Stomach (tissue), 9 donors: Measurements from ENCODE around the gene EID2B. TPM values are rescaled to one million over a fixed set of nuclear protein-coding genes. Genes with fewer than 3 reads are reported as not detected.

Experiments
- DNase-seq, 2 donors: peaks; one replicate each; pipeline versions ENCODE4 v3.0.0 to v3.0.0-alpha.2; 2013 to 2019
- H3K27ac ChIP-seq, 5 donors: fragments of 200-600 bp in 4 of 5; sonication (generic) in 4 of 5; one replicate each; pipeline ENCODE4 v1.5.1; 2013 to 2019; ENCODE audit warnings: mild to moderate bottlenecking in 1 of 5, moderate library complexity in 1 of 5
- H3K27me3 ChIP-seq, 3 donors: fragments of 200-600 bp; sonication (generic); one replicate each; pipeline ENCODE4 v1.5.1; 2017 to 2019; ENCODE audit warnings: mixed run types in 1 of 3
- H3K36me3 ChIP-seq, 4 donors: fragments of 200-600 bp; sonication (generic); 1 replicate in 3 of 4; 2 replicates in 1 of 4; pipeline ENCODE4 v1.5.1; 2016 to 2019
- H3K4me1 ChIP-seq, 4 donors: fragments of 200-600 bp; sonication (generic); one replicate each; pipeline ENCODE4 v1.5.1; 2016 to 2019
- H3K4me3 ChIP-seq, 4 donors: fragments of 200-600 bp; sonication (generic) in 3 of 4; one replicate each; pipeline ENCODE4 v1.5.1; 2016 to 2019; ENCODE audit warnings: mild to moderate bottlenecking in 1 of 4
- H3K9me3 ChIP-seq, 4 donors: fragments of 200-600 bp; sonication (generic); one replicate each; pipeline ENCODE4 v1.5.1; 2016 to 2019
- CTCF ChIP-seq, 7 experiments: fragments of 450-650 bp in 4 of 7; fragments of 200-600 bp in 3 of 7; sonication (generic) in 3 of 7; IDR thresholded peaks; one replicate each; pipeline ENCODE4 v1.5.1; 2016 to 2019; ENCODE audit warnings: antibody characterized with exemption in 7 of 7, control low read depth in 2 of 7, mild to moderate bottlenecking in 1 of 7
- EP300 ChIP-seq: sonication (generic); formaldehyde crosslinking; IDR thresholded peaks from one replicate; pipeline ENCODE4 v1.6.1; 2017; ENCODE audit warnings: antibody characterized with exemption
- POLR2A ChIP-seq, 4 donors: fragments of 450-650 bp; IDR thresholded peaks; one replicate each; pipeline ENCODE4 v1.6.1; 2016; ENCODE audit warnings: antibody characterized with exemption in 4 of 4, control low read depth in 2 of 4, mild to moderate bottlenecking in 1 of 4, moderate library complexity in 1 of 4
- POLR2AphosphoS5 ChIP-seq, 3 donors: sonication (generic); formaldehyde crosslinking; IDR thresholded peaks; one replicate each; pipeline ENCODE4 v1.6.1; 2016; ENCODE audit warnings: antibody characterized with exemption in 3 of 3
- WGBS, 5 donors: extraction: QIAGEN DNeasy Blood & Tissue Kit in 3 of 5; methylation state at CpG; one replicate each; pipeline versions ENCODE4 v1.1.5 to v1.1.7; 2013 to 2018; 5-methylcytosine and 5-hydroxymethylcytosine counted together
- intact Hi-C: fragments of 100-400 bp; cut with DNase I; formaldehyde crosslinking; loops from one replicate; pipeline ENCODE4 v1.15.1; 2023; ENCODE audit warnings: low total_unique reads
- polyA plus RNA-seq, 3 donors: library from polyadenylated mRNA; stranded (reverse); fragments of 200-250 nt; gene quantifications; one replicate each; pipeline ENCODE4 v1.2.3, GENCODE V29; 2013
- total RNA-seq, 5 donors: library from RNA; depleted of rRNA; stranded (reverse); fragments of >200 nt; gene quantifications; one replicate each; pipeline versions ENCODE4 v1.1.0 to v1.2.3, GENCODE V29; 2014 to 2016
- donor health status: healthy with polysubstance abuse.
- donor health status: Bipolar disorder and iron deficiency.
- donor health status: healthy.

EID2B gene
- total and polyA plus RNA-seq, 8 donors = 0.58 to 5.7 (median 1.2) TPM; not detected in 1

DNA sequence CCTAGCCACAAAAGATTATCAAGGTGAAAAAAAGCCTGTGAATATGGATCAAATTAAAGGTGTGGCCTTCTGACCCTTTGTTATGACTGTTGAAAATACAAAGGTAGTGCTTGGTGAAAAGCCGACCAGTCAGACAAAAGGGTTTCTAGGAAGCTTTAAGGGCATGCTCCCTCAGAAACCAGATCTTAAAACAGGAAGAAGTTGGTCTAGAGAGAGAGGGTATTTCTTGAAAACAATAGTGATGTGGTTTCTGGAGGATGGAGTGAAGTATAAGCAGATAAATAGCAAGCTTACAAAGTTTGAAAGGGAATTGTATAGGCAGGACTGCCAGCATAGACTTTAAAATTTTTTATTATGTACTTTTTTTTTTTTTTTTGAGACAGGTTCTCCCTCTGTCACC lies 12.3 kb upstream of the EID2B start:
- peaks cover 0 to 14% (median 5%) of the 10 kb centered on the region in 3 donors for H3K27me3 ChIP-seq
- intact Hi-C loops = no loop called here
- peaks cover 0 to 7% (median 2%) of the 10 kb centered on the region in 4 donors for H3K4me1 ChIP-seq
- H3K4me3 ChIP-seq = no peak overlapping the region
- WGBS, 5 donors = 14 to 34% (median 32%) methylated on average over 1 of the region's 1 CpG
- TF ChIP-seq CTCF (IDR thresholded peaks at IDR 0.05) (no peak), POLR2A (IDR thresholded peaks at IDR 0.05) (no peak), POLR2AphosphoS5 (IDR thresholded peaks at IDR 0.05) (no peak), EP300 (no peak)
- no peak for DNase-seq
- no peaks in the 10 kb centered on the region for H3K9me3 ChIP-seq
- no peak overlapping the region for H3K27ac ChIP-seq
- no peaks in the 10 kb centered on the region for H3K36me3 ChIP-seq

DNA sequence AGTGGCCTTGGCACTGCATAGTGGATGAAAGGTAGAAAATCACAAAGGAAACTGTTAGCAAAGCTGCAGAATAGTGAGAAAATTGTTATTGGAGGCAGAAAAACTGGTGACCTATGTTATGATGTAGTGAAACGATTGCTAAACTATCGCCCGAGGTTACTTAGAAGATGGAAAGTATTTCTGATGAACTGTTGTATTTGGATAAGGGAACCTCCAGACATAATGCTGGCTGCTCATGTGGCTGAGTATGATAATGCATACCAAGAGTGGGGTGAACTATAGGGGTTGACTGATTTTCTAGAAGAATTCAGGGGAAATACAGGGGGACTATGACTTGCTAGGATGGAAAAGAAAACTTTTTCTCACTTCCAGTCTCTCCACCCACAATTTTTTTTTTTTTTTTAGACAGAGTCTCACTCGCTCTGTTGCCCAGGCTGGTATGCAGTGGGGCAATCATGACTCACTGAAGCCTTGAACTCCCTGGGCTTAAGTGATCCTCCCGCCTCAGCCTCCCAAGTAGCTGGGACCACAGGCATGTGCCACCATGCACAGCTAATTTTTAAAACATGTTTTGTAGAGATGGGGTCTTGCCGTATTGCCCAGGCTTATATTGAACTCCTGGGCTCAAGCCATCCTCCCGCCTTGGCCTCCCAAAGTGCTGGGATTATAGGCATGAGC lies 11.7 kb upstream of the EID2B start:
- peaks cover 0 to 14% (median 5%) of the 10 kb centered on the region in 3 donors for H3K27me3 ChIP-seq
- WGBS, 5 donors = 84 to 90% (median 86%) methylated on average over 7 of the region's 7 CpGs
- intact Hi-C loops = no loop called here
- DNase-seq = no peak
- TF ChIP-seq CTCF (IDR thresholded peaks at IDR 0.05) = no peak
- TF ChIP-seq POLR2A (IDR thresholded peaks at IDR 0.05) = no peak
- no peak for TF ChIP-seq POLR2AphosphoS5 (IDR thresholded peaks at IDR 0.05)
- no peak for TF ChIP-seq EP300
- no peaks in the 10 kb centered on the region for H3K36me3 ChIP-seq
- peaks cover 0 to 7% (median 3%) of the 10 kb centered on the region in 4 donors for H3K4me1 ChIP-seq
- no peak overlapping the region for H3K27ac ChIP-seq
- H3K4me3 ChIP-seq = no peak overlapping the region
- no peaks in the 10 kb centered on the region for H3K9me3 ChIP-seq

DNA sequence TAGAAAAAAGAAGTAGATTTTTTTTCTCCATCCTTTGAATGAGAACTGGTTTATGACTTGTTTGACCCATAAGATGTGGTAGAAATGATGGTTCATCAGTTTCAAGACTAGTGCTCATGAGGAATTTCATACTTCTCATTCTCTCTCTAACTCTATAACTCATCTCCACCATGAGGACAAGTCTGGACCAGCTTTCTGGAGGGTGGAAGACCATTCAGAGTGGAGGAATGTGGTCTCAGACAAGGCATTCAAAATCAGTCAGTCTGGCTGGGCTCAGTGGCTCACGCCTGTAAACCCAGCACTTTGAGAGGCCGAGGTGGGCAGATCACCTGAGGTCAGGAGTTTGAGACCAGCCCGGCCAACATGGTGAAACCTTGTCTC lies 10.8 kb upstream of the EID2B start:
- Histone ChIP-seq H3K4me3 (no peak overlapping the region), H3K9me3 (no peaks in the 10 kb centered on the region), H3K27me3 (peaks cover 0 to 14% (median 5%) of the 10 kb centered on the region in 3 donors), H3K4me1 (peaks cover 8 to 16% (median 12%) of the 10 kb centered on the region in 4 donors), H3K36me3 (no peaks in the 10 kb centered on the region), H3K27ac (no peak overlapping the region)
- DNase-seq = no peak
- intact Hi-C loops = no loop called here
- TF ChIP-seq EP300 = no peak
- no peak for TF ChIP-seq POLR2A (IDR thresholded peaks at IDR 0.05)
- TF ChIP-seq CTCF (IDR thresholded peaks at IDR 0.05) = no peak
- no peak for TF ChIP-seq POLR2AphosphoS5 (IDR thresholded peaks at IDR 0.05)
- WGBS, 5 donors = 84 to 89% (median 86%) methylated on average over 3 of the region's 3 CpGs

- Histone ChIP-seq H3K4me3 (no peak overlapping the region), H3K27me3 (peaks cover 0 to 14% (median 5%) of the 10 kb centered on the region in 3 donors), H3K9me3 (no peaks in the 10 kb centered on the region), H3K4me1 (peaks cover 10 to 29% (median 20%) of the 10 kb centered on the region in 4 donors), H3K27ac (no peak overlapping the region), H3K36me3 (no peaks in the 10 kb centered on the region)
- peak in 1 of 2 donors; percentile 26 for DNase-seq
- intact Hi-C loops = no loop called here
- TF ChIP-seq POLR2A (IDR thresholded peaks at IDR 0.05) (no peak), EP300 (no peak), POLR2AphosphoS5 (IDR thresholded peaks at IDR 0.05) (no peak), CTCF (IDR thresholded peaks at IDR 0.05) (no peak)
- 28 to 57% (median 34%) methylated on average over 2 of the region's 2 CpGs for WGBS, 5 donors
These were observed 9.6 kb upstream of the EID2B start for GRCh38 chr19:39542206-39542605.
